ENCODE results near the gene DAW1. TPM values are rescaled to one million over a fixed set of nuclear protein-coding genes. Genes with fewer than 3 reads are reported as not detected.
A peak's percentile ranks its signal among the peaks of the same experiment; 100 is the strongest.

DAW1 gene
- polyA plus RNA-seq, 1 donor: not detected

DNA sequence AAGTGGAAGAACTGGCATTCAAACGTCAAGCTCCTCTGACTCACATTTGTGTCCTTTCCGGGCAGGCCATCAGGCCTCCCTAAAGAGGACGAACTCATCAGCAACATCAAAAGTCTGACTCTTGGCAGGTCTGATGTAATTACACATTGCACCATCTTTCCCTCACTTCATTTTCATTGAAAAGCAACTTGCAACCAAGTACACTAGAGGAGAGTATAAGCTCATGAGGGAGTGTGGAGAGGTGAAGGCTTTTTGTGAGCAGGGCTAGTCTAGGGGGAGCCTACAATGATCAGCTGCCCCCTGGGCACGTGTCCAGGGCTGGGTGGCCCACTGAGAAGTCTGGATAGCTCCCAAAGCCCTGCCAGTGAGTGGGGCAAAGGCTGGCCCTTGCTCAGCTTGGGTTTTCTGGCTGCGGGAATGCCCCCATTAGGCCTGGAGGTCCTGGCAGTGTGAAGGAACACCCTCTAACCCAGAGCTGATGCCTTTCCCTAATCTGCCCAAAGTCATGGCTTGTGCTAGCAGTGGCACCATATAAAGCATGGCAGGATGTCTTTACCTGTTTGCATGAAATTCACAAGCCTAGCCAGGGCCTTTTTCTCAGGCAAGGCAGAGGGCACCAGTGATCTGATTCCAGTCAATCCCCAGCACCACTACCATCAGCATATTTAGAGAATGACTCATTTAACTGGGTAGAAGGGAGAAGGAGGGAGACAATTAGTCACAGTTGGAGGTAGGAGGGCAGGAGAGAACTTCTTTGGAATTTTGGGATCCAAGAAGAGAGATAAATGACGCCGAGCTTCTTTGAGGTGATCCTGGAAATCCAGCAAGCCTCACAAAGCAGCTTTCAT, 8.5 kb upstream of the DAW1 start:
- DNase-seq: no peak

DNA sequence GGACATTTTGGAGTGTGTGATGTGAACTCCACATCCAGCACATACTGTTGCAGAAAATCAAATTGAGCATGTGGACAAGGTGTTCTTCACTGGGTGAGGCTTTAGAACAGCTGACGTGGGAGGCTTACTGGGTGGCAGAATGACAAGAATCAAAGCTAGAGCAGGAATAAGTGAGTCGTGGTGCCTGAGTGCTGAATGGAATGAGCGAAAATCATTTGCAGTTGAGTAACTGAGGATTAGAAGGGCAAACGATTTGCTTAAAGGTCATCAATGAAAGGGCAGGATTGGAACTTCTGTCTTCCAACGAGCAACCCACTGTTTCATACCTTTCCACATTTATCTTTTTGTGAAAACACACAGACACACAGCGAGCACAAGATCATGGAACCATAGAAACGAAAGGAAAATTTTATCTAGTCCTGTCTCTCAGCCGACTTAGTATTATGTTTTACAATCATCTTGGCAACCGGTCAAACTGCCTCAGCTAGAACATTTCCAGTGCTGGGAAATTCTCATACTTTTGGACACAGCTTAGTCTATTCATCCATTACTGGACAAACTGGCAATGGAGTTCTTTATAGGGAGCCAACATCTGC, 7.2 kb upstream of the DAW1 start:
- no peak for DNase-seq

DNA sequence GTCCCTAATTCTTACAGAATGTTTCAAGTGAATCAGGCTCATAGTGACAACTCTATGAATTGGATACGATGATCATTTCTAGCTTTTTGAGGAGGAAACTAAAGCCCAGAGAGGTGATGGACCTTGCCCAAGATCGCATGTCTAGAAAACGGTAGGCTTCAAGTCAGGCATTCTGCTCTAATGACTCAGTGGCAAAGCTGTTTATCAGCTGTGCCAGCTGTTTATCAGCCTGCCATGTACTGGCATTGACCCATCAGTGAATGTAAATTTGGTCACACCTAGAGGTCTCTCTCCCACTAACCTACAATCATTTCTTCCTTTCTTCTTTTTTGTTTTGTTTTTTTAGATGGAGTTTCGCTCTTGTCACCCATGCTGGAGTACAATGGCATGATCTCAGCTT, 6.1 kb upstream of the DAW1 start:
- no peak for DNase-seq

DNA sequence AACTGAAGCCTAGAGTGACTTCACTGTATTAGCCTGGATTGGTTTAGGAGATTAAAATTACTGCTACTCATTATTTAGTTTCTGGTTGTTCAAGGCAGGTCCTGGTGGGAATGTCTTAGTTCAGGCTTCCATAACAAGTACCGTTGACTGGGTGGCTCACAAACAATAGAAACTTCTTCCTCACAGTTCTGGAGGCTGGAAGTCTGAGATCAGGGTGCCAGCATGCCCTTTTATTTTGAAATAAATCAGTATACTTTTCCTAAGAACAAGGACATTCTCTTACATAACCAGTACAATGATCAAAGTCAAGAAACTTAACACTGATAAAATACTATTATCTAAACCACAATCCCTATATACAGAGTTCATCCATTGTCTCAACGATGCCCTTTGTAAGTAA, 4.0 kb upstream of the DAW1 start:
- DNase-seq: no peak

DNA sequence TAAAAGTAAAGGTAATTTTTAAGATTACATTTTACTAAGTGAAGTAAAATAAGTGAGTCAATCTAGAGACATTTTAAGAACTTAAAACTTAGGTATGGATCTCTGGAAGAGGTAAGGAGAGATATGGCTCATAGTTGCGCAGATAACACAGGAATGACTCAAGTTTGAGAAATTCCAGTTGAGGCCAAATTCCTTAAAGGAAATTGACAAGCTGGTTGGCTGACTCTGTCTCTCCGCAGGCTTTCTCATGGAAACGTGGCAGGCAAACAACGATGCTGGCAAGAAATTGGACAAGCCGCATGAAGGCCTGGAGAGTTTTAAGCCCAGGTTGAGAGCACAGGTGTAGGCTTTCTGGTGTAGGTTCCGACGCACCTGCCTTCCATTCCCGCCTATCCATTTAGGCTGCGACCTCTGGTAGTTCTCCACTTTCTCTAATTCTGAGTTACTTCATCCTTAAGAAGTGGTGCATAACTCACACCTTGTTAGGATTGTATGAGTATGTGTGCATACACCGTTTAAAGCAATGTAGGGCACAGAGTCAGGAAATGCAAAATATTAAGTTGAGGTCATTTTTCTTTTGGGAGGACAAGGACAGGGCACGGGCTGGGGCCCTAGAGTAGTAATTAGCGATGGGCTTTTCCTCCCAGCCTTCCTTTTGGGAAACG, 589 bp upstream of the DAW1 start:
- no peak for DNase-seq

DNA sequence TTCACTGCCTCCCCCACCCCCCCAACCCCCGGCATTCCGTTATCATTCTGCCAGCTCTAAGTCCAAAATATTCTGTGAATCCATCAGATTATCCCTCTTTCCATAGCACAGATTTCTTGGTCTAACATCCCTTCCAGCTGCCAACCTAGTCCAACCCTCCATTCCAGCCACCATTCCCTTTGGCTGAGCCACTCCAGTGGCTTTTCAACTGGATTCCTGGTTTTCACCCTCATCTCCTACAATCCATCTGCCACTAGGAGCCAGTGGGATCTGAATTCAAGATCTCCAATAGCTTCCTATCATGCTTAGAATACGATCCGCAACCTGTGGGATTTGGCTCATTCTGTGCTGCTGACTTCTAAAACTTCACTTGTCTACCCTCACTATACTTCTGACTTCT, 1.2 kb downstream of the DAW1 start:
- DNase-seq: no peak

DNA sequence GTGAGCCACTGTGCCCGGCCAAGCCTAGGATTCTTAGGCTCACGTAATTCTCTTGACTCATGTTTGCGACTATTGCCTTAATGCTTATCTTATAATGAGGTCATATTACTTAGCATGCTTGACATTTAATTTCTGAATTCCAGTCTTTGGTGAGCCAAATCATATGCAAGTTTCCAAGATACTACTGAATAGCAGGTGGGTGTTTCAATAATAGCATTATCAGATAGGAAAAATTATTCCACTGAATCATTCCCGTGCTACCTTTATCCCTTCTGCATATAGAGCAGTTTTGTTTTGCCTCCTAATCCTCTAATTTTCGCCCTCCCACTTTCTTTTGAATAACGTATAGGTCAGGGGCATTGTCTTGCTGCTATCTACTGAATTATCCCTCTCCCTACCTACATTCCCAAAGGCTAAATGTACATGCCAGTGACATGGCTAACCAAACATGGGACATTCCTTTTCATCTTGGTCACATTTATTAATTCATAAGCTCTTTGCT, 4.9 kb downstream of the DAW1 start:
- DNase-seq: no peak

DNA sequence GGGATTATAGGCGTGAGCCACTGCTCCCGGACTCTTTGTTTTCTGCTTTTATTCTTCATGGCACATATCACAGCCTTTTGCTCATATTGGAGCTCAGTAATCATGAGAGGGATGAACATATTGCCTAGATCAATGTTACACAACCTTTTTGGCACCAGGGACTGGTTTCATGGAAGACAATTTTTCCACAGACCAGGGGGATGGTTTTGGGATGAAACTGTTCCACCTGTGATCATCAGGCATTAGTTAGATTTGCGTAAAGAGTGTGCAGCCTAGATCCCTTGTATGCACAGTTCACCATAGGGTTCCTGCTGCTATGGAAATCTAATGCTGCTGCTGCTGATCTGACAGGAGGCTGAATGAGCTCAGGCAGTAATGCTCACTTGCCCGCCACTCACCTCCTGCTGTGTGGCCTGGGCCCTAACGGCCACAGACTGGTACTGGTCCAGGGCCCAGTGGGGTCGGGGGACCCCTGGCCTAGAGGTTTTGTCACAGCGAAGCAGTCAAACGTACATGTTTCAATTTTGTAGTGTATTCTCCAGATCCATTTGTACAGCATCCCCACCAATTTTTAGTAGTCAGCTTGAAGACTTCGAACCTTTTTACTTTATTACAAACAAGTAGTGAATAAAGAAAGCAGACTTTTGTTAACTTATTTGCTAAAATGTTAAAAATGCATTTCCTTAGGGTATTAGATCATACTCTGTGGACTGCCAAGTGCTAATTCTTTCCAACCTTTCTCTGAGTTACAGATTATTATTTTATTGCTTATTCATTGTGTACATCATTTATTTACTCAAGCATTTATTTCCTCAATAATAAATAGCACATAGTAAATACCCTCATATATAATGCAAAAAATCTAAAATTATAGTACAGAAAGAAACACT, 6.2 kb downstream of the DAW1 start:
- no peak for DNase-seq

DNA sequence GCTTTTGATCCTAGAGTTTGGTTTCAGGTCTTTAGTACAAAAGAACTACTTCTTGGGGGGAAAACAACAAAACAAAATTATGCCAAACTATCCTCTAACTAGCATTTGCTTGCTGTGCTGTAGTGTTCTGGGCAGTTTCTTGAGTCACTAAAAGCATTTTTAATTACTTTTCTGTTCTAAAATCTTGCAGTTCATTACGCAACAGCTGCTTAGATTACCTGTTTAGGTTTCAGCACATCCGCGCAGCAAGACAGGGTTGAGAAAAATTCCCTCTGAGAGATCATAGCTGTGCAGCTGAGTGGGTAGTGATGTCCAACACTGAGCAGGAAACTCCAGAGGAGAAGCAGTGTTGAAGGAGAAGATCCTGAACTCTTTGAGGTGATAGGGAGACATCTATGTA, 9.0 kb downstream of the DAW1 start:
- no peak for DNase-seq

DNA sequence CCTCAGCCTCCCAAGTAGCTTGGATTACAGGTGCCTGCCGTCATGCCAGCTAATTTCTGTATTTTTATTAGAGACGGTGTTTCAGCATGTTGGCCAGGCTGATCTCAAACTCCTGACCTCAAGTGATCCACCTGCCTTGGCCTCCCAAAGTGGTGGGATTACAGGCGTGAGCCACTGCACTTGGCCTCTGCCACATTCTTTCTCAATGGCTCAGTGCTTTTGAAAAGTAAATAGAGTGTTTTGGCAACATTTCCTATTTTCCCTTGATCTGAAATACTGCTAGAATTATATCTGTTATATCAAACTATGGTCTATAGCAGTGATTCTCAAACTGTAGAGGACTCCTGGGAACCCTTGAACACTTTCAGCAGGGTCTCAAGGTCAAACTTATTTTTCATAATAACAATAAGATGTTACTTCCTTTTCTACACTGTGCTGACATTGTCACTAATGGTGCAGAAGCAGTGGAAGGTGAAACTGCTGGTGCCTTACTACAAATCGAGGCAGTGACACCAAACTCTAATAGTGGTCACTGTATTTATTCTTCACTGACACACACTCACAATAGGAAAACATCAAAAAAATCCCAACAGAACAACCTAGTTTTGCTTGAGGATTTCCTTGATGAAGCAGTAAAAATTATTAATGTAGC, 10.6 kb downstream of the DAW1 start:
- DNase-seq: no peak

DNA sequence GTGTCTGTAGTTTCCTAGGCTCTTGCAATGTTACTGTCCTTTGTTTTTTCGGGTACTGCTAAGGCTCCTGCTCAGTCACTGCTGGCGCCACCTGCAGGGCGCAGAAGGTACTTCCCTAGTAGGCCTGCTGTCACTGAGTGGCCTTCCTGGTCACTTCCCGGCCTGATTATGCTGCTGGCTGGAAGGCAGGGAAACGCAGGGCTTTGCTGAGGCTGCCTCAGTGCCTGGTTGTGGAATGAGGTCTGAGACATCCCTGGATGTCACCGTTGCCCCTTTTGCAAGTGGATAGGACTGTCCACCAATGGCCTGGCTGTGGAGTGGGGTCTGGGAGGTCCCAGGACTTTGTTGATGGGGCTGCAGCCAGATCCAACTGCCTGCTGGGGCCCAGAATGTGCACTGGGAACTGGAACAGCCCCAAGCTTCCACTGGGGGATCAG, 13.1 kb downstream of the DAW1 start:
- DNase-seq: peak; percentile 19

DNA sequence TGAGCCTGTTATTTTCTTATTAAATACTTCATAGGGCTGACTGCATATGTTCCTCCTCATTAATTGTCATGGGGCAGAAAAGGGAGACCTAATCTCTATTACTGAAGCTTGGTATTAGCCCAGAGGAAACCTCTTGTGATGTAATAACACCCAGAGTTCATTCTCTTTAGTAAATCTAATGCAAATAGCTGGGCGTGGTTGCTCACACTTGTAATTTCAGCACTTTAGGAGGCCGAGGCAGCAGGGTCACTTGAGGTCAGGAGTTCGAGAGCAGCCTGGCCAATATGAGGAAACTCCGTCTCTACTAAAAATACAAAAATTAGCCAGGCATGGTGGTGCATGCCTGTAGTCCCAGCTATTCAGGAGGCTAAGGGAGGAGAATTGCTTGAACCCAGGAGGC, 14.7 kb downstream of the DAW1 start:
- DNase-seq: no peak

DNA sequence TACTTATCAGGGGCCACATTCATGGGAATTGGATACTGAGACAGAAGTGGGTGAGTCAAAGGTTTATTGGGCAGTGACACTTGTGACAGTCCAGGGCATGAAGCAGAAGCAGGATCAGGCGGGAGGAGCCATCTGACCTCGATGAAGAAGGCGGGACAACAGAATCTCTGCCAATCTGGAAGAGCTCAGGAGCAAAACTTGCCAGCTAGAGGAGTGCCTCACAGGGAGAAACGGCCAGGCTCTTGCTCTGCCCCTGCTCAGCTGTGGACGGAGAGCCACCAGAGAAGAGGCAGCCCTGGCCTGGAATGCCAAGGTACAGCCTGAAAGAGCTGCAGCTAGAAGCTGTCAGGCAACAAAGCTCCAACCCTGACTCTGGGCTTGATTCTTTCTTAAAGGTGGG, 16.9 kb downstream of the DAW1 start:
- DNase-seq: no peak

DNA sequence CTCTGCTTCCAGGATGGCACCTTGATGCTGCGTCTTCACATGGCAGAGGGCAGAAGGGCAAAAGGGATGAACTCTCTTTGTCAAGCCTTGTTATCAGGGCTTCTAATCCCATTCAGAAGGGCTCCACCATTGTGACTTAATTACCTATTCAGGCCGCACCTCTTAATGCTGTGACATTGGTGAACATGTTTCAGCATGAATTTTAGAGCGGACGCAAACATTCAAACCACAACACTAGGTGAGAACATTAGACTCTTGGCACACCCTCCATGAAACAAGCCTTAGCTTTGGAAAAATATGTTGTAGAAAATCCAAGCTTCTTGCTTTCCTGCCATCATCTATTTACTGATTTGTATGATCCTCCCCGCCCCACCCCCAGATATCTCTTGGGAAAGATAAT, 17.9 kb downstream of the DAW1 start:
- no peak for DNase-seq

DNA sequence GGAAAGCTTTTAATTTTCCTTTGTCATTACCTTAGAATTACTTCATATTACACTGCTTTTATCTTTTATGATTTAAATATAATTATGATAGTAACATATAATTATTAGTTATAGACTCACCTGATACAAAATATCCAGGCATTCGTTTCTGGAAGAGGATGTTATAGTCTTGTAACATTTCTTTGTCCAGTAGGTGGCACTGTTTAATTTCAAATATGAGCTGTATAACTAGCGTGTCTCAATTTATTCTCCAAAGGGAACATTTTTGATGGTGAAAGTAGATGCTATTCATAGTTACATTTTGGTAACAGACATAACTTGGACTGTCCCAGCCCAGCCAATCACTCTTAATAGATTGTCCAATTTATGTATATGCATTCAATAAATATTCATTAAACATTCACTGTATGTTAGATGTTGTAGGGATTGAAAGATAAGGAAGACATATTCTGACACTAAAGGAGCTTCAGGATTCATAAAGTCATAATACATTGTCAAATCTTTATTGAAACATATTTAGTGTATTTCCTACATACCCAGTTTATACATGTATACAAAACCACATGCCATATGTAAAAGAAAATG, 19.2 kb downstream of the DAW1 start:
- peak; percentile 48 for DNase-seq

DNA sequence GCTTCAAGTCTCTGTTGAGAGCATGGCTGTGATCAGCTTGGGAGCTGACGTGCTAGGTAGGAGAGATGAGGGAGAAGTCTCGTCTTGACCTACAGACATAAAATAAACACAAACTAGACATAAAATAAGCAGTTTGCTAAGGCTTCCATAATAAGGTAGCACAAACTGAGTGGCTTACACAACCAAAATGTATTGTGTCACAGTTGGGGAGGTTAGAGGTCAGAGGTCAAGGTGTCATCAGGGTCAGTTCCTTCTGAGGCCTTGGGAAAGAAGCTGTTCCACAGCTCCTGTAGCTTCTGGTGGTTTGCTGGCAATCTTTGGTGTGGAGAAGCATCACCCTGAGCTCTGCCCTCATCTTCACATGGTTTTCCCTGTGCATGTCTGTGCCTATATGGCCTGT, 20.2 kb downstream of the DAW1 start:
- no peak for DNase-seq

DNA sequence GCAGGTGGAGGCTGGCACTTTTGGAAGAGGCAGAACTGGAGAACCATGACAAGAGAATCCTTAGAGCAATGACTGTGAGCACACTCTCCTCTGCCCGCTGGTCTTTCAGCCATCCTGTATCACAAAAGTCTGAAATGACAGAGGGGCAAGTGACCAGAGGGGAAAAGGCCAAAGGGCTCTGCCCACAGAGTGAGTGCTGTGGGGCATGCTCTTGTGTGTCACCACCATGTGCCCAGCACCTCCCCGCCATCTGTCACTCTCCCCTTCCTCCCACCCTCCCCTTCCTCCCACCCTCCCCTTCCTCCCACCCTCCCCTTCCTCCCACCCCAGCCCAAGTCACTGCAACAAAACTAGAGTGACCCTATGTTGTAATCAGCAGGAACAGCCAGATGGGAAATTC, 31.9 kb downstream of the DAW1 start:
- no peak for DNase-seq

DNA sequence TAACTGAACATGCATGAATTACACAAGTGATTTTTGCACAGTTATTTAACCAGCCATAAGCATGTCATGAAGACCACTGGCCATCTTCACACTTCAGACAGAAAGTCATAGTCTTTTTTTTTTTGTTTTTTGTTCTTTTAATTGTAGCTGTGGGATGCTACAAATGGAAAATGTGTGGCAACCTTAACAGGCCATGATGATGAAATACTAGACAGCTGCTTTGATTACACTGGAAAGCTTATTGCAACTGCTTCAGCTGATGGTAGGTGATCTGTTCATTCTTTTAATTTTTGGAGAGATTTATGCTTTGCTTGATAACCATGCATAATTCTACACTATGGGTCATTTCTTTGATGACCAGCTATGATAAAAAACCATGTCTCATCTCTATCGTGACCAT, 35.6 kb downstream of the DAW1 start:
- no peak for DNase-seq

DNA sequence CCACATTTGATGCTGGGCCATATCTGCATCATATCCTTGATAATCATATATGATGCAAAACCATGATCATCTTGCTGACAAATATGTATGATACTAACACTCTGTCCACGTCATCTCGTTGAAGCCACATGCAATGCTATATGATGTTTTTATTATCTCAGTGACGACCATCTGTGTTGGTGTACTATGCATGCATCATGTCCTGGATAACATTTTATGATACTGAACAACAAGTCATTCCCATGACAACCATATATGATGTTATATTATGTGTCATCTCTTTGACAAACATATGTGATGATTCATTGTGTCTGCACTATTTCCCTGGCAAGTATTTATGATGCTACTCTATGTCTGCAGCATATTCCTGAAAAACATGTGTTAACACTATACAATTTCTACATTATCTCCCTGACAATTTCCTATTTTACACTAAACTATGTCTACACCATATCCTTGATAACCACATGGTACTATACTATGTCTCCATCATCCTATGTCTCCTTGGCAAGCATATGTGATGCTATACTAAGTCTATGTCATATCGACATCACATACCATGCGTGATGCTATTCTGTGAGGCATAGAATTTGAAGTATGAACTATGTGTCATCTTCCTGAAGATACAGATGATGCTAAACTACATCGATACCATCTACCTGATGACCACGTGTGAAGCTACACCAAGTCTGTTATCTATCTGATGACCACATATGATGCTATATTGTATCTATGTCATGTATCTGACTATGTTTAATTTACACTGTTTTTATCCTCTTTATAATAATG, 37.0 kb downstream of the DAW1 start:
- no peak for DNase-seq

DNA sequence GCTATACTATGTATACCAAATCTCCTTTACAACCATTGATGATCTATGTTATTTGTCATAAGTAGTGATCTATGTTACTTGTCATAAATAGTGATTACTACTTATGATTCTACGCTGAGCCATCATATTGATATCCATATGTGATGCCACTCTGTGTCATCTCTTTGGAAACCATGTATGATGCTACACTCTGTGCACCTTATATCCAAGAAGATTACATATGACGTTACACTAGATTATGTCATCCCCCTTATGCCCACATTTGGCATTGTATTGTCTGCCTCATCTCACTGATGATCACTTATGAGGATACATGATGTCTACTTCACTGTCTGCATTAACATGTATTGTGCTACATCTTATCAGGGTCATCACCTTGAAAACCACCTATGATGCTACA, 42.9 kb downstream of the DAW1 start:
- DNase-seq: no peak

DNA sequence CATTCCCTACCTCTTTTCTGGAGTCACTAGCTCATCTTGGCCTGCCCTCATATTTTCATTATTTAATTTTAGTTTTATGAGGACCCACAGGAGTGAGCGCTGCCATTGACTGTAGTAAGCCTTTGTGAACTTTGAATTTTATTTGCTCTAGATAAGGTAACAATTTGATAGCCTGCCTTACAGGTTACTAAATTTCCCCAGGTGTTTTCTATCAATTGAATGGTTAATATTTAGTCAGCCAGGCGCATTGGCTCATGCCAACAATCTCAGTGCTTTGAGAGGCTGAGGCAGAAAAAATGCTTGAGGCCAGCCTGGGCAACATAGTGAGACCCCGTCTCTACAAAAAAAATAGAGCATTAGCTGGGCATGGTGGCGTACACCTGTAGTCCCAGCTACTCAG, 50.2 kb downstream of the DAW1 start:
- DNase-seq: no peak
